GM19193 (cell line): Measurements from ENCODE around the gene ITPRIPL1.

ENCODE experiments used
- POLR2A ChIP-seq: IDR thresholded peaks from 4 replicates; pipeline ENCODE4 v1.6.1; 2011; ENCODE audit not compliant: insufficient read depth, insufficient read length; ENCODE audit errors: extremely low read depth

Gene ITPRIPL1

DNA sequence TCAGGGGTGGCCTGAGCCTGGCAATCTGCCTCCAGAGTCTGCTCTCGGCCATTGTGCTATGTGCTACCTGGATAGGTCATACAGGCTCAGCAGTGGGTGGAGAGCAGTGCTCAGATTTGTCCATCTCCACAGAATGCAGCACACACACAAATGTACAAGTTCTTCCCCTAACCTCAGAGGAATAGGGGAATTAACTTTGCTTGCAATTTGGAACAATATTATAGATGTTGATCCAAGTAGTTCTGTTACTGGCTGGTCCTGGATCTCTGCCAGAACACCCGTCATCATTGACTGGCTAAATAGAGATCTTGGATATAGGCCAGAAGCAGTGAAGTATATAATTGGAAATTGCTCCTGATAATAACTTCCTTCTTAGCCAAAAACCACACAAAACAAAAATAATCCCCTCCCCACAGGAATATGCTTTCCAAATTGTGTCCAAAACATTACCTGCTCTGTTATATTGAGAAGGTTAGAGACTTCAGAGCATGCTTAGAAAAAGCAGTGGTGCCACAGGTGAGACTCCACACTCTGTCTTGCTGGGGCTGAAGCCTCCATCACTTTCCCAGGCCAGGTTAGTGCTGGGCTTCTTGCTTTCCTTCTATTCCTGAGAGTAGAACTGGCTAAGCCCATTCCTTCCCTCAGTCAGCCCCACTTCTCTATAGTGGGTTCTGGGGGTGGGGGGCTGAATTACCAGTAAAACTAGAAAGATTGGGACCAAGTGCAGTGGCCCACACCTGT lies 49.3 kb downstream of the ITPRIPL1 start:
- no peak for TF ChIP-seq POLR2A
